22Rv1 (cell line): ENCODE data around the gene GLIS1.

Experiments
- CTCF ChIP-seq: fragments of 450-650 bp; IDR thresholded peaks from 2 replicates; pipeline ENCODE4 v1.5.1; 2017; ENCODE audit warnings: mild to moderate bottlenecking
- ZFX ChIP-seq: fragments of 450-650 bp; IDR thresholded peaks from 2 replicates; pipeline ENCODE4 v1.6.1; 2017; ENCODE audit warnings: antibody characterized with exemption, borderline replicate concordance

GRCh38 chr1:53468374-53468773 lies 270.6 kb downstream of the GLIS1 start:
- TF ChIP-seq CTCF (no peak), ZFX (no peak)
